IMR-90 (cell line): Measurements from ENCODE around the gene GHR.

ENCODE experiments used
- BHLHE40 ChIP-seq: fragments of 150-350 bp; IDR thresholded peaks from 2 replicates; pipeline ENCODE4 v1.6.1; 2016; ENCODE audit warnings: mild to moderate bottlenecking, low read depth, low read length
- CEBPB ChIP-seq: IDR thresholded peaks from 2 replicates; pipeline ENCODE4 v1.6.1; 2012; ENCODE audit warnings: low read depth, low read length, improper control_type of control experiment
- FOS ChIP-seq: fragments of 150-350 bp; IDR thresholded peaks from 2 replicates; pipeline ENCODE4 v1.6.1; 2016; ENCODE audit warnings: low read depth, low read length
- MAFK ChIP-seq: IDR thresholded peaks from 2 replicates; pipeline ENCODE4 v1.6.1; 2012; ENCODE audit warnings: low read depth, low read length, improper control_type of control experiment
- MXI1 ChIP-seq: IDR thresholded peaks from 2 replicates; pipeline ENCODE4 v1.6.1; 2012; ENCODE audit warnings: low read depth, mild to moderate bottlenecking, low read length, moderate library complexity, borderline replicate concordance
- POLR2A ChIP-seq: IDR thresholded peaks from 2 replicates; pipeline ENCODE4 v1.6.1; 2012; ENCODE audit warnings: mild to moderate bottlenecking, low read depth, low read length
- RAD21 ChIP-seq: IDR thresholded peaks from 2 replicates; pipeline ENCODE4 v1.6.1; 2012; ENCODE audit warnings: low read length, improper control_type of control experiment
- RFX5 ChIP-seq: IDR thresholded peaks from 2 replicates; pipeline ENCODE4 v1.8.0; 2012; ENCODE audit warnings: low read depth, mild to moderate bottlenecking, low read length, moderate library complexity
- SMC3 ChIP-seq: fragments of 150-350 bp; IDR thresholded peaks from 2 replicates; pipeline ENCODE4 v1.6.1; 2016; ENCODE audit warnings: low read depth, mild to moderate bottlenecking, antibody characterized with exemption, low read length, moderate library complexity
- TF ChIP-seq, protein P1 (sequence below): conservative IDR thresholded peaks from 2 replicates; pipeline ENCODE4 v1.5.1; 2012; ENCODE audit warnings: mild to moderate bottlenecking, low read depth, low read length, improper control_type of control experiment
- TF ChIP-seq, protein P2 (sequence below): fragments of 150-350 bp; IDR thresholded peaks from 2 replicates; pipeline ENCODE4 v1.6.1; 2017; ENCODE audit warnings: mild to moderate bottlenecking, antibody characterized with exemption, low read length, low read depth

DNA sequence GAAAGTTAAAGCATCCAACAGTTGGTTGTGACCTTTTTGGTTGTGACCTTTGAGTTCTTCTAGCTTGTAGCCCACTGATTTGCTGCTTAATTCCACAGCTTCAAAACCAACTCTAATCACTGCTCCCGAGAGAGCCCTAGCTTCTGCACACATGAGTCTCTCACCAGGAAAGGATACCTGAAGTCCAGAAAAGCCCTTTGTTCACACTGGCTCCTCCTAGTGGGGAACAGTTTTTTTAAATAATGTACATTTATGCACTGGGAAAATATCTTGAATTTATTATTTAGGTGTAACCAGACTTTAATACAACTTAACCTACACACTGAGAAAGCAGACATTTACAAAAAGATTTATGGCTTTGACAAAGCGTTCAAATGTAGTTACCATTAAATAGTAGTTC, 213.2 kb downstream of the GHR start:
- TF ChIP-seq POLR2A: no peak
- TF ChIP-seq, protein P1, sequence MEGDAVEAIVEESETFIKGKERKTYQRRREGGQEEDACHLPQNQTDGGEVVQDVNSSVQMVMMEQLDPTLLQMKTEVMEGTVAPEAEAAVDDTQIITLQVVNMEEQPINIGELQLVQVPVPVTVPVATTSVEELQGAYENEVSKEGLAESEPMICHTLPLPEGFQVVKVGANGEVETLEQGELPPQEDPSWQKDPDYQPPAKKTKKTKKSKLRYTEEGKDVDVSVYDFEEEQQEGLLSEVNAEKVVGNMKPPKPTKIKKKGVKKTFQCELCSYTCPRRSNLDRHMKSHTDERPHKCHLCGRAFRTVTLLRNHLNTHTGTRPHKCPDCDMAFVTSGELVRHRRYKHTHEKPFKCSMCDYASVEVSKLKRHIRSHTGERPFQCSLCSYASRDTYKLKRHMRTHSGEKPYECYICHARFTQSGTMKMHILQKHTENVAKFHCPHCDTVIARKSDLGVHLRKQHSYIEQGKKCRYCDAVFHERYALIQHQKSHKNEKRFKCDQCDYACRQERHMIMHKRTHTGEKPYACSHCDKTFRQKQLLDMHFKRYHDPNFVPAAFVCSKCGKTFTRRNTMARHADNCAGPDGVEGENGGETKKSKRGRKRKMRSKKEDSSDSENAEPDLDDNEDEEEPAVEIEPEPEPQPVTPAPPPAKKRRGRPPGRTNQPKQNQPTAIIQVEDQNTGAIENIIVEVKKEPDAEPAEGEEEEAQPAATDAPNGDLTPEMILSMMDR: no peak
- no peak for TF ChIP-seq BHLHE40
- TF ChIP-seq CEBPB: no peak
- TF ChIP-seq SMC3: no peak
- no peak for TF ChIP-seq MXI1
- no peak for TF ChIP-seq RFX5
- TF ChIP-seq, protein P2, sequence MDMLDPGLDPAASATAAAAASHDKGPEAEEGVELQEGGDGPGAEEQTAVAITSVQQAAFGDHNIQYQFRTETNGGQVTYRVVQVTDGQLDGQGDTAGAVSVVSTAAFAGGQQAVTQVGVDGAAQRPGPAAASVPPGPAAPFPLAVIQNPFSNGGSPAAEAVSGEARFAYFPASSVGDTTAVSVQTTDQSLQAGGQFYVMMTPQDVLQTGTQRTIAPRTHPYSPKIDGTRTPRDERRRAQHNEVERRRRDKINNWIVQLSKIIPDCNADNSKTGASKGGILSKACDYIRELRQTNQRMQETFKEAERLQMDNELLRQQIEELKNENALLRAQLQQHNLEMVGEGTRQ: no peak
- TF ChIP-seq MAFK: no peak
- no peak for TF ChIP-seq FOS
- TF ChIP-seq RAD21: no peak
